PC-3 (cell line): Measurements from ENCODE around the gene UNC119B.

Experiments
- CTCF ChIP-seq: fragments of 300-600 bp; sonication (generic); conservative IDR thresholded peaks from 2 replicates; pipeline ENCODE4 v1.5.1; 2017; ENCODE audit warnings: antibody characterized with exemption, low read depth, mild to moderate bottlenecking, low read length
- EZH2phosphoT487 ChIP-seq: fragments of 300-600 bp; sonication (generic); IDR thresholded peaks from 2 replicates; pipeline ENCODE4 v1.6.1; 2018; ENCODE audit warnings: mild to moderate bottlenecking, antibody characterized with exemption, low read length, borderline replicate concordance

DNA sequence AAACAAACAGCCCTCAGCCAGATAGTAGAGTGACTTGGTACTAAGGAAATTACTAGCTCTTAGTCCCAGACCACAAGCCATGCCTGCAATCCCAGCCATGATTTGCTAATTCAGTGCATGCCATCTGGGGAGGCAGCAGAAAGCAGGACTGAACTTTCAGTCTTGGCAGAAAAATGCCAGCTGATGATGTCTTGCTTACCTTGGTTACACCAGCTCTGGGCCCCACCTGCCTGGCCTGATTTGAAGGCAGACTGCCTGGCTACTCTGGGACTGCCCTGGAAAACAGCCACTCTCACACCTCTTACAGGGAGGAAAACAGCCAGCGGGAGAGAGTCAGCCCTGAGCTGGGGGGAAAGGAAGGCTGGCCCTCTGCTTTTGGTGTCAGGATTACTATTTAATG, 4.6 kb upstream of the UNC119B start:
- TF ChIP-seq CTCF (no peak), EZH2phosphoT487 (no peak)
